ENCODE measurements around the gene MYDGF.
"Not testable (repeated sequence)": the region's sequence is repeated elsewhere in the genome, so short reads cannot be mapped to it uniquely, and the experiment has no call there.

The MYDGF gene

GRCh38 chr19:4699826-4700692, 29.9 kb upstream of the MYDGF start:
- DNase-seq = no peak

DNA sequence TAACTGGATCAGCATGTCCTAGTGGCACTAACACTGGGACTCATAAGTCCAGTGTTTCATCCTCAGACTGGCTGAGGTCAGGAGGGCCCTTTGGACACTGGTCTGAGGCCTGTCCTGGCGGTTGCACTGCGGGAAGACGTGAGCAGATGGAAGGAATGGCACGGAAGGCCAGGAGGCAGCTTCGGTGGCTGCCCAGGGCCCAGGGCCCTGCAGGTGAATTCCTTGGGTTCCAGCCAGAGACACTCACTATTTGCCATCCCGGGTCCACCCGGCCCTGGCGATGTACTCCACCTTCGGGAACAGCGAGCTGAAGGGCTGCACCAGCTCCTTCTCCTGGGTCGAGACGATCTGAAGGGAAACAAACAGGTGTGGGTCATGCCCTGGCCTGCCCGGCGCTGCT, 27.2 kb upstream of the MYDGF start:
- no peak for DNase-seq

GRCh38 chr19:4695224-4695731, 25.1 kb upstream of the MYDGF start:
- no peak for DNase-seq

- no peak for DNase-seq
Measured at GRCh38 chr19:4694211-4694987, 24.3 kb upstream of the MYDGF start.

DNA sequence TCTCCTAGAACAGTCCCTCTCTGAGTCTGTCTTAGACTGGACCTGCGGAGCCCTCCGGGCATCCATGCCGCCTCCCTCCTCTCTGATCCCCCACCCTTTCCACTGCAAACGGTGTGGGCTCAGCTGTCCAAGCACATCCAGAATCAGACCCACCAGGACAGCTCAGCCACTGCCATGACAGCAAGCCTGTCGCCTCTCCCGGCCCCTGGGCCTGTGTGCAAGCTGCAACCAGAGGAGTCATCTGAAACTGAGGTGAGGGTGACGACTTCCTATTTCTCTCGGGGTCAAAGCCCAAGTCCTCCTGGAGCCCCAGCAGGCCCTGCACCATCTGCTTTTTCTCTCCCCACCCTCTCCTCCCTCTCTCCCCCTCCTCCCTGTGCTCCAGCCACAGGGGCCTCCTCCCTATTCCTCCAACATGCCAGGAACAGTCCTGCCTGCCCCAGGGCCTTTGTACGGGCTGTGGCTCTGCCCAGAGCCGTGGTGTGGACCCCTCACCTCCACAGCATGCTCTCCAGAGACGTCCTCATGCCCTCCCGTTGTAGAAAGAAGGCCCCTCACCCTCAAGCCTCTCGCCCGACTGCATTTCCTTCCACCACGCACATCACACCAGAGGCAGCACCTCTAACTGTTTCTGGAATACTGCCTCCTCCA, 23.5 kb upstream of the MYDGF start:
- DNase-seq = no peak

DNA sequence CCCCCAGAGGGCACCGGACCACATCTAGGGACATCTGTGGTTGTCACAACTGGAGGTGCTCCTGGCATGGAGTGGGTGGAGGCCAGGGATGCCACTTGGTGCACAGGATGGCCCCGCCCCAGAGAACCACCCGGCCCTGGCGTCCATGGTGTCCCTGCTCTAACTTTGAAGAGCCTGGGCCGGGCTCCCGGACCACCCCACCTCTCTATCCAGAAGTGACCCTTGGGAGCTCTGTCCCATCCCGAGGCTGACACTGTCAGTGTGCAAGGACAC, 22.9 kb upstream of the MYDGF start:
- no peak for DNase-seq

DNA sequence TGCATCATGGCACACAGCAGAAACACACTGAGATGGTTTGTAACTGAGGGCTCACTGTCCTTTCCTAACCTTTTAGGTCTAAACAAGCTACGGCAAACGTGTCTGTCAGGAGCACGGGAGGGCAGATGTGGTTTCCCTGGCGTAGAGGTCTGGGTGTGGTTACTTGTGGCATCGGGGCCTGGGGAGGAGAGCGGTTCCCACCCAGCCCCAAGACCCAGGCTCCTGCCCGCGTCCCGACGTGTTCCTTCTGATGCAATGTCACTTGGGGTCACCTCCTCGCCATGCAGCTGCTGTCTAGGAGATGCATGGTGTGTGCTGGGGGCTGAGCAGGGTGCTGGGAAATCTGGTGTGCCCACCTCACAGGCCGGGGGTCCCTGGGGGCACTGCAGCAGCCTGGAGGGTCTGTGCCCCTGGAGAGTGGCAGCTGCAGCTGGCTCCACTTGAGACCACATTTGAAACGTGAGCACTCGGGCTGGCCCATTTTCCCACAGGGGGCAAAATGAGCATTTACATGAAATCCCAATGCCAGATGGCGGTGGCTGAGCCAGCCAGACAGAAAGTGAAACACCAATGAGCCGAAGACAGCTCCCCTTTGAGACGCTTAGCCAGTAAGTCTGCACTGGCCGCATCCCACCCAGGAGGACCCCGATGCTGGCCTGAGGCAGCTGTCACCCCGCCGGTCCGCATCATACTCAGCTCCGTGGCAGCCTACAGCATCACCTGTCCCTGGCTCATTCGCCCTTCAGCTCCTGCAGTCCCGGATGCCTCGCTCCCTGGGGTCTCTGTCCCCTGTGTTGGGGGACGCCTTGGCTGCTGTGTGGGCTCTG, 22.3 kb upstream of the MYDGF start:
- DNase-seq = no peak

DNA sequence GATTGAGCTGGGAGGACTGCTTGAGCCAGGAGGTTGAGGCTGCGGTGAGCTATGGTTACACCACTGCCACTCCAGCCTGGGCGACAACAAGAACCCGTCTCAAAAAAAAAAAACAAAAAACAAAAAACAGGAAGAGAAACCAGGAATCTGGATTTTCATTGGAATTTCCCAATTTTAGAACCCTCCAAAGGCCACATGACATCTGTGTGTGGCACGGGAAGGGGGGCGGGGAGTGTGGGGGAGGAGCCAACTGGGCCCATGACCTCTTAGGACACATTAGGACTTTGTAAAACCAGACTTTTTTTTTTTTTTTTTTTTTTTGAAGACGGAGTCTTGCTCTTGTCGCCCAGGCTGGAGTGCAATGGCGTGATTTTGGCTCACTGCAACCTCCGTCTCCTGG, 21.2 kb upstream of the MYDGF start:
- no peak for DNase-seq

DNA sequence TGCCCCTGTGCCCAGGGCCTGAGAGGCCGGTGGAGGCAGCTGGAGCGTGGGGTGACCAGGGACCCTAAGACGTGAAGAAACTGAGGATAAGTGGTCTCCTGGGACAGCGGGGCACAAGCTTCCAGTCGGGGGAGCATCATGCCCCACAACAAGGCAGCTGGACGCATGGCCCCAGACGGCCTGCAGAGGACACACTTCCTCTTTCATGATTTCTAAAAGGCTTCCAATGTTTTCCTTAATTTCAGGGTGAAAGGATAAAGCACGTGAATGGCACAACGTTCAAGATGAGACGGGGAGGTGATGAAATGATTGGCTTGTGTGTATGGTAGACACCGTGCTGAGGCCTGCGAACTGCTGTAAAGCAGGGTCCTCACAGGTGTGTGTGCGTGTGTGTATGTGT, 20.2 kb upstream of the MYDGF start:
- no peak for DNase-seq

DNA sequence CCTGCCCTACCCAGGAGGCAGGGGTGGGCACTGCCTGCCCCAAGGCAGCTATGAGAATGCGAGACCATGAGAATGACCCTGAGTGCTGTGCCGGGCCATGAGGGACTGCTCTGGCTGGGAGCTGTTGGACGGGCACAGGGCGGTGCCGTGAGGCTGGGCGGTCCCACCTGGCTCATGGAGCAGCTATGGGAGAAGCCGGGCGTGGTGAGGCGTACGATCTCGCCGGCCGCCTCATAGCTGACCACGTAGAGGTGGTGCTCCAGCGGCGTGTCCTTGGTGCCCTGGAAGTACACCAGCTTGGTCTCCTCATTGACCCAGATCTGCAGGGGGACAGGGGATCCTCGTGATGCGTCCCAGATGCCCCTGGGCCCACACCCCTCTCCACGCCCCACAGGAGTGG, 19.3 kb upstream of the MYDGF start:
- no peak for DNase-seq

DNA sequence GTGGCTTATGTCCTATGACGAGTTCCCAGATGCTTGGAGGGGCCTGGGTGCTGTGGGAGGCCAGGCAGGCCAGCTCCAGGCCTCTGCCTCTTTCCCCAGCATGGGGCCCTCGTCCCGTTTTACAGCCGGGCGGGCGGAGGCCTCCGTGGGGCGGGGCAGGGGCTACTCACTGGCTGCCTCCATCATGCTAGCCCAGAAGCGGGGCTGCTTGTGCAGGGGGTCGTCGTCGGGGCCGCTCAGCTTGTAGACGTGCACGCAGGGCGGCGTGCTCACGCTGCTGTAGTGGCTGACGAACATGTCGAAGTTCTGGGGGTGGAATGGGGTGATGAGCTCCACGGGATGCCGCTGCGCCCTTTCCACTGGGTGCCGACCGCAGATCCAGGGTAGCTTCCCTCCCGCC, 18.4 kb upstream of the MYDGF start:
- DNase-seq = no peak

DNA sequence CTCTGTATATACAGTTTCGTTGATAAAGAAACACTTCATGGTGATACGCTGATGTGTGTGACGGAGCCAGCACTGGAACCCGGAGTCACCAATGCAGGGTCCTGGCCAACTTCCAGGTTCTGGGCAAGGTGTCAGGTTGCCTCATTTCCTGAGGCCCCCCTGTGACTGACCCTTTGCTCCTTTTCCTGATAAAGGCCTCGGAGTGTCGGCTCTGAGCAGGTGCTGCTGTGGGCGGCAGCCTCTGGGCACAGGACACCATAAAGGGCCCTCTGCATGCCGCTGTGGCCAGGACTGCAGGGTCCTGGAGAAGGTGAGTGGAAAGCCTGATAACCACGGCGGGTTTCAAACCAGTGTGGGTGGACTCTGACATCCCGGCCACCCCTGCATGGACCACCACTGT, 17.3 kb upstream of the MYDGF start:
- DNase-seq = no peak

DNA sequence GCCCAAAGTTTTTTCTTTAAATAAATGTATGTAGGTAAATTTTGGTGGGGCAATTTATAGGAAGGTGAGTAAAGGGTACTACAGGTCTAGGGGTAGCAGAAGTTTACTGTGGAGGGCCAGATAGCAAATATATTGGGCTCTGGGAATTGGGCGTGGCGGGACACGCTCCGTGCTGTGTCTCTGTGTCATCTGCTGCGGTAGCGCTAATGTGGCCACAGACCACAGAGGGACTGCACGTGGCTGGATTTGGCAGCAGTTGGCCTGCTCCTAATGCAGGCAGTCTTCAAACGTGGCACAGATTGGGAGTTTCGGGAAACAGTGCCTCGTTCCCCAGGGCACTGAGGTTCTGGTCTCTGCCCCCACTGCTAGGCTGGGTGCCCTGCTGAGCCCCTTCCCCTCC, 16.6 kb upstream of the MYDGF start:
- DNase-seq = no peak

- no peak for DNase-seq
Measured at GRCh38 chr19:4684312-4685095, 14.4 kb upstream of the MYDGF start.

GRCh38 chr19:4682417-4683200, 12.5 kb upstream of the MYDGF start:
- no peak for DNase-seq

DNA sequence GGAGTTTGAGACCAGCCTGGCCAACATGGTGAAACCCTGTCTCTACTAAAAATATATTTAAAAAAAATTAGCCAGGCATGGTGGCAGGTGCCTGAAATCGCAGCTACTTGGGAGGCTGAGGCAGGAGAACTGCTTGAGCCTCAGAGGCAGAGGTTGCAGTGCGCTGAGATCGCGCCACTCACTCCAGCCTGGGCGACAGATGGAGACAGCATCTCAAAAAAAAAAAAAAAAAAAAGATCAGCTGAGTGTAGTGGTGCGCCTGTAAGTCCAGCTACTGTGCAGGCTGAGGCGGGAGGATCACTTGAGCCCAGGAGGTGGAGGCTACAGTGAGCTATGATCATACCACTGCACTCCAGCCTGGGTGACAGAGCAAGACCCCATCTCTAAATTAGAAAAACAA, 9.9 kb upstream of the MYDGF start:
- not testable (repeated sequence) for DNase-seq

DNA sequence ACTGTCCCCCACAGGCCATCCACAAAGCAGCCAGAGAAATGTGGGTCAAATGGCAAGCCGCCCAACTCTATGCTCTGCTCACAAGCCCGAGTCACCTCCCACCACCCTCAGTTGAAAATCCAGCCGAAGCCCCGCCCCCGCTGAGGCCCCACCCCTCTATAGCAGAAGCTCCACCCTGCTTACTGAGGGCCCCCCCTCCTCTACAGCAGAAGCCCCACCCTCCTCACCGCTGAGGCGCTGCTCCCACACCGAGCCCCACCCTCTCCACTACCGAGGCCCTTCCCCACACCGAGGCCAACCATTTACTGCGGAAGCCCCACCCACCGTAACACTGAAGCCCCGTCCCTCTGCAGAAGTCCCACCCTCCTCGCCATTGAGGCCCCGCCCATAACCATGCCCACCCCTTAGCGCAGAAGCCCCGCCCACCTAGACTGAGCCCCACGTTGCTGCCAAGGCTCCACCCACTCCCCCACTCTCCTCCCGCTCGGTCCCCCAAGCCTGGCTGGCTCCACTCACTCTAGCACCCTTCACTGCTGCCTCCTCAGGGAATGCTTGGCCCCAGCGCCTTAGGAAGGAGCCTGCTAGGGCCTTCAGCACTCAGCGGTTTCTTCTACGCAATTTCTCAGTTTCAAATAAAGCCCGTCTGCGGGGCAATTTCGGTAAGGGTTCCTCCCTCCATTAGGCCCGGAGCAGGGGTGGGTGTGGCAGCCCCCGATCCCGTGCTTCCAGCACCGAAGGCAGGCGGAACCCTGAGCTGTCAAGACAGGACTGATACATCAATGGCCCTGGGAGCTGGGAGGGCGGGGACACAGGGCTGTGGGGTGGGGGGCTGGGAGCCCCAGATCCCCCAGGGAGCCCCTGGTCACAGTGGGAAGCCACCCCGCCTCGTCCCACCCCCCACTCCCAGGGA, 9.0 kb upstream of the MYDGF start:
- DNase-seq = no peak

DNA sequence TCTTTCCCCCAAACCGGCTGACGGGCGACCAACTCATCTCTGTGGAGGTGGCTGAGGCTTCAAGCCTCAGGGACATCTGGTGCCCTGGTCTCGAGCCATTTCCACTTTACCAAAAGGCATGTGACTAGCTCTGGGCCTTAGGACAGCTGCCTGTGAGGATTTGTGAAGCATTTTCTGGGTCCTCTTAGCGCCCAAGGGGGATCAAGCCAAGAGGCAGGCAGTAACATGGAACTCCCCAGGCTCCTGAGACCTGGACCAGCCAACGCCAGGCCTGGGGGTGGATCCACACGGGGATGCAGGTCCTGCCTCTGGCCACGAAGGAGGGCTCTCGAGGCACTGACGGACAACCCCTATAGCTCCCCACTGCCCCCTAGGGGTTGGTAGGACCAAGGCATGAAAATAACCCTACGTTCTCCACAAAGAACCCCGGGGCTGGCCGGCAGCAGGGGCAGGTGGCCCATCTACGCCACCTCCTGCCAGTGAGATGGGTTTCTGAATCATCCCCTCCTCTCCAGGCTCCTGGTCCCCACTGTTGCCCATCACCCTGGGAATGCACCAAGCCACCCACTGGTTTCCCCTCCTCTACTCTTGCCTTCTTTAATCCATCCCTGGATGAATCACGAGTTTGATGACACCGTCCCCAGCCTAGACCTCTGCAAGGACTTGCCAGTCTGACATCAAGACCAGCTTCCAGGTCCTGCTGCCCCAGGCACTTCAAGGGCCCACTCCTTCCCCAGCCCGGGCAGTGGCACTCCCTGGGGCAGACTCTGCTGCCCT, 7.0 kb upstream of the MYDGF start:
- DNase-seq = no peak

DNA sequence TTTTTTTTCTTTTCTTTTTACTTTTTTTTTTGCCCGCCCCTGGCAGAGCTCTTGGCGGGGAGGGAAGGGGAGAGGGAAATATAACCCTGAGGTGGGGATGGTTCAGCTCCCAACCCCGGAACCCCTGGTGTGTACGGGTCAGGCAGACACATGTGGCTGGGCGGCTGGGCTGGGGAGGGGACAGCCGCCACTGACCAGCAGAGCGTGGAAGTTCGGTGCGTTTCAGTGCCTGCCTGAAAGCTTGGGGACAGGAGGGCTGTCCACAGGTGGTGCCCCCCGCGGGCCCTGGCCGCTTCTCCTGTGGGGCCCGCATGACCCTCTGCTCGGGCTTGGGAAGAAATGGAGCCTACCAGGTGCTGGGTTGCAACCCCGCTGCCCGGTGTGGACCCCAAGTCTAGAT, 5.2 kb upstream of the MYDGF start:
- no peak for DNase-seq

All from stimulated activated CD4-positive, alpha-beta T cell treated with anti-CD3 and anti-CD28 coated beads, Interleukin-12 subunit alpha, Interleukin-12 subunit beta, amount 100 ng/mL, for 4 hours (primary cell).